SU-DHL-6 (cell line): ENCODE measurements around the gene TRIM66.

Source experiments
- H2AFZ ChIP-seq: fragments of 200-600 bp; sonication (generic); 2 replicates; pipeline ENCODE4 v1.6.1; 2014; ENCODE audit warnings: low read depth, mild to moderate bottlenecking, moderate library complexity, mixed read lengths, antibody characterized with exemption, low read length; ENCODE audit not compliant: severe bottlenecking
- H3F3A ChIP-seq: fragments of 200-600 bp; shearing (Covaris generic); 2 replicates; pipeline ENCODE4 v1.6.0; 2016; ENCODE audit warnings: antibody characterized with exemption, mild to moderate bottlenecking; ENCODE audit not compliant: insufficient read depth
- H3K27ac ChIP-seq: fragments of 200-600 bp; sonication (generic); 2 replicates; pipeline ENCODE4 v1.5.1; 2016; ENCODE audit warnings: low read depth, mild to moderate bottlenecking, low read length, moderate library complexity, mixed read lengths
- H3K27me3 ChIP-seq: fragments of 200-600 bp; sonication (generic), shearing (Covaris generic); 2 replicates; pipeline ENCODE4 v1.6.0; 2014; ENCODE audit warnings: mild to moderate bottlenecking, low read length
- H3K36me3 ChIP-seq: fragments of 200-600 bp; sonication (generic); 2 replicates; pipeline ENCODE4 v1.6.1; 2014; ENCODE audit warnings: mild to moderate bottlenecking, low read length, mixed read lengths
- H3K4me2 ChIP-seq: fragments of 300-600, 200-600 bp; shearing (Covaris generic), sonication (generic); 2 replicates; pipeline ENCODE4 v1.6.0; 2014; ENCODE audit warnings: low read length, low read depth, mild to moderate bottlenecking; ENCODE audit not compliant: poor library complexity, severe bottlenecking
- H3K4me3 ChIP-seq: fragments of 200-600 bp; sonication (generic); 2 replicates; pipeline ENCODE4 v1.5.1; 2014; ENCODE audit warnings: antibody characterized with exemption, low read length, mild to moderate bottlenecking, mixed read lengths; ENCODE audit not compliant: insufficient read depth, poor library complexity, severe bottlenecking
- H3K79me2 ChIP-seq: fragments of 200-600 bp; sonication (generic); 2 replicates; pipeline ENCODE4 v1.6.1; 2014; ENCODE audit warnings: mild to moderate bottlenecking, low read length, moderate library complexity; ENCODE audit not compliant: insufficient read depth
- H3K9ac ChIP-seq: fragments of 200-600 bp; sonication (generic); 2 replicates; pipeline ENCODE4 v1.7.0; 2014; ENCODE audit warnings: mild to moderate bottlenecking, low read length
- H3K9me2 ChIP-seq: fragments of 200-600 bp; sonication (generic); replicated peaks from 2 replicates; pipeline ENCODE4 v1.6.1; 2014; ENCODE audit warnings: low read length; ENCODE audit not compliant: insufficient read depth
- H3K9me3 ChIP-seq: fragments of 200-600 bp; sonication (generic); 2 replicates; pipeline ENCODE4 v1.6.1; 2014; ENCODE audit warnings: low read length, mixed read lengths; ENCODE audit not compliant: insufficient read depth
- H4K20me1 ChIP-seq: fragments of 200-600 bp; sonication (generic); 2 replicates; pipeline ENCODE4 v1.6.1; 2014; ENCODE audit warnings: low read depth, mild to moderate bottlenecking, antibody characterized with exemption, low read length, moderate library complexity, mixed read lengths
- CTCF ChIP-seq: fragments of 200-600 bp; sonication (generic); IDR thresholded peaks from one replicate; pipeline ENCODE4 v1.5.1; 2017; ENCODE audit warnings: antibody characterized with exemption, mild to moderate bottlenecking, low read length, moderate library complexity; ENCODE audit not compliant: insufficient read depth, poor library complexity, severe bottlenecking
- EZH2phosphoT487 ChIP-seq: fragments of 200-600 bp; sonication (generic), shearing (Covaris generic); conservative IDR thresholded peaks from 2 replicates; pipeline ENCODE4 v1.6.1; 2018; ENCODE audit warnings: mild to moderate bottlenecking, antibody characterized with exemption, low read length, moderate library complexity, mixed read lengths

The TRIM66 gene

GRCh38 chr11:8685820-8686219, 3.4 kb upstream of the TRIM66 start:
- Histone ChIP-seq H3K27me3 (no peaks in the 10 kb centered on the region), H3K9me2 (no peaks in the 10 kb centered on the region), H3K9ac (peak overlapping the region; percentile 96), H4K20me1 (peaks cover 8% of the 10 kb centered on the region; the same call in 1 of the 2 replicates), H3K36me3 (peaks cover 37% of the 10 kb centered on the region), H3K4me2 (peak overlapping the region; percentile 84), H3K9me3 (no peaks in the 10 kb centered on the region), H3K27ac (peak overlapping the region; percentile 98), H3K79me2 (peaks cover 61% of the 10 kb centered on the region), H2AFZ (no peak overlapping the region), H3F3A (peaks cover 82% of the 10 kb centered on the region), H3K4me3 (peak overlapping the region; percentile 75)
- TF ChIP-seq EZH2phosphoT487: no peak
- no peak for TF ChIP-seq CTCF

GRCh38 chr11:8685306-8685705, 2.8 kb upstream of the TRIM66 start:
- no peak overlapping the region for H2AFZ ChIP-seq
- no peaks in the 10 kb centered on the region for H3K9me3 ChIP-seq
- no peak for TF ChIP-seq CTCF
- TF ChIP-seq EZH2phosphoT487: no peak
- H3K9me2 ChIP-seq: no peaks in the 10 kb centered on the region
- peaks cover 56% of the 10 kb centered on the region for H3K79me2 ChIP-seq
- H3K36me3 ChIP-seq: peaks cover 37% of the 10 kb centered on the region
- no peaks in the 10 kb centered on the region for H3K27me3 ChIP-seq
- peak overlapping the region; percentile 96 for H3K9ac ChIP-seq
- H3K27ac ChIP-seq: peak overlapping the region; percentile 98
- peak overlapping the region; percentile 75 for H3K4me3 ChIP-seq
- H3K4me2 ChIP-seq: peak overlapping the region; percentile 84
- H4K20me1 ChIP-seq: peaks cover 8% of the 10 kb centered on the region; the same call in 1 of the 2 replicates
- peaks cover 86% of the 10 kb centered on the region for H3F3A ChIP-seq

- Histone ChIP-seq H3K27ac (peak overlapping the region; percentile 98), H3K4me2 (peak overlapping the region; percentile 84), H3K4me3 (peak overlapping the region; percentile 75), H3K79me2 (peaks cover 50% of the 10 kb centered on the region), H2AFZ (no peak overlapping the region), H3K27me3 (no peaks in the 10 kb centered on the region), H3K9me2 (no peaks in the 10 kb centered on the region), H4K20me1 (peaks cover 8% of the 10 kb centered on the region; the same call in 1 of the 2 replicates), H3K9me3 (no peaks in the 10 kb centered on the region), H3K9ac (peak overlapping the region; percentile 96), H3F3A (peaks cover 81% of the 10 kb centered on the region), H3K36me3 (peaks cover 37% of the 10 kb centered on the region)
- TF ChIP-seq CTCF: no peak
- no peak for TF ChIP-seq EZH2phosphoT487
Measured at GRCh38 chr11:8684600-8685290, 2.3 kb upstream of the TRIM66 start.
